HG03575 (cell line): ENCODE data around the gene MGAT2.
"Not testable (repeated sequence)": the region's sequence is repeated elsewhere in the genome, so short reads cannot be mapped to it uniquely, and the experiment has no call there.

Source experiments
- ATAC-seq: cut with Tn5 transposase; IDR thresholded peaks from one replicate; pipeline ENCODE4 v1.9.1; 2021; ENCODE audit not compliant: unreplicated experiment, insufficient number of reproducible peaks, low FRiP score; ENCODE audit errors: extremely low read depth

MGAT2 gene

DNA sequence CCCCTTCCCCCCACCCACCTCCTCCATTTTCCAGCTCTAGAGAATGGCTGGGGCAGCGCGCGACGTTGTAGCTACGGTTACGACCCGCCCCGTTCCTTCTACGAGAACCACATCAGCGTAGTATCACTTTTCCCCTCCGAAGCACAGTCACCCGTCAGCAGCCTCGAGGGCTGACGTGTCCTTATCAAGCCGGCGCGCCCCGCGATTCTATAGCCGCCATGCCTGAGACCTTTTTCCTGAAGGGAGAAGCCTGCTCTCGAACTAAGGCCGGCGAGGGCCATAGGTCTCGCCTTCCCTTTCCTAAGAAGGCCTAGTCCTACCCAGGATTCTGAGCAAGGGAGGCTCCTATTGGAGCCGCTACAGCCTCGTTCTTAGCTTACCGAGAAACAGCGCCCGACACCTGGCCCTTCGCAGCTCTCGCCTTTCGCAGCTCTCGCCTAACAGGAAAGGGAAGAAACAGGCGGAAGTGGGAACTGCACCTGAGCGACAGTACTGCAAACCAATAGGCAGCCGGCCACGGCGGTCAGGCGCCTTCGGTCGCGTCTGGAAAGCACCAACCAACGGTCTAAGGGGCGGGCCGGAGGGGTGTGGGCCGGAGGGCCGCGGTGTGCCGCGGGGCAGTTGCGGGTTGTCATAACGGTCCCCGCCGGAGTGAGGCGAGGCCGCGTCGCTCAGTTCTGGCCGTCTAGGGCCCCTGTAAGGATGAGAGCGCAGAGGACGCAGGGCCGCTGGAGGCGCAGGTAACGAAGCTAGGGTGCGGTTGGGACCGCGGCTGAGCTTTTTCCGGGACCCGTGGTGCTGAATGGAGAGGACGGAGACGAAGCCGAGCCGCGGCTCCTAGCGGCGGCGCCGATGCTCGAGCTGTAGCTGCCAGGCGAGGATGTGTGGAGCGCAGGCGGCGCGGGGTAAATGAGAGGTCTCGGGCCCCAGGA, at the start of gene MGAT2, which contains the start of gene RPL36AL:
MGAT2 (plus strand) TSS at position 618 of the 932 bp plus-strand sequence. CDS start 470 bp downstream, outside the sequence.
RPL36AL (minus strand) TSS at position 445 of the 932 bp plus-strand sequence. CDS start 1,522 bp downstream, outside the sequence.
- ATAC-seq, result peak; percentile 73

DNA sequence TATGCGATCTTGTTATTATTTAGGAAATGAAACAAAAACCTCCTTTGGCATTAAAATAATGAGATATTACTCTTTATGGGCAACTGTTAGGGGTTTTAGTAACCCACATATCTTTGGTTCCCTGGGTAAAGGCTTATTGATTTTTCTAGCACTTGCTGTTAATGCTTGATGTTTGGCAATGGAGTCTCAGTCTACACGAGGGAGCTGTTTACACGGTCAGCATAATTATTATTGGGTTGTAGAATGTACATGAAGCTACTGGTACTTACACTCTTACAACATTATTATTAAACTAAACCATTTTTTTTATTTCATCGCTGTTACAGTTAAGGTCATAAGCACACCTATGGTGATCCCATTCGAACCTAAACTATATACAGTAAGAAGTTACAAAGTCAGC, 46.6 kb upstream of the MGAT2 start:
- no peak for ATAC-seq

- no peak for ATAC-seq
Measured at GRCh38 chr14:49578141-49578540, 42.5 kb upstream of the MGAT2 start.

GRCh38 chr14:49579841-49580240, 40.8 kb upstream of the MGAT2 start:
- no peak for ATAC-seq

- ATAC-seq, result no peak
Measured at GRCh38 chr14:49581209-49582112, 39.1 kb upstream of the MGAT2 start.

DNA sequence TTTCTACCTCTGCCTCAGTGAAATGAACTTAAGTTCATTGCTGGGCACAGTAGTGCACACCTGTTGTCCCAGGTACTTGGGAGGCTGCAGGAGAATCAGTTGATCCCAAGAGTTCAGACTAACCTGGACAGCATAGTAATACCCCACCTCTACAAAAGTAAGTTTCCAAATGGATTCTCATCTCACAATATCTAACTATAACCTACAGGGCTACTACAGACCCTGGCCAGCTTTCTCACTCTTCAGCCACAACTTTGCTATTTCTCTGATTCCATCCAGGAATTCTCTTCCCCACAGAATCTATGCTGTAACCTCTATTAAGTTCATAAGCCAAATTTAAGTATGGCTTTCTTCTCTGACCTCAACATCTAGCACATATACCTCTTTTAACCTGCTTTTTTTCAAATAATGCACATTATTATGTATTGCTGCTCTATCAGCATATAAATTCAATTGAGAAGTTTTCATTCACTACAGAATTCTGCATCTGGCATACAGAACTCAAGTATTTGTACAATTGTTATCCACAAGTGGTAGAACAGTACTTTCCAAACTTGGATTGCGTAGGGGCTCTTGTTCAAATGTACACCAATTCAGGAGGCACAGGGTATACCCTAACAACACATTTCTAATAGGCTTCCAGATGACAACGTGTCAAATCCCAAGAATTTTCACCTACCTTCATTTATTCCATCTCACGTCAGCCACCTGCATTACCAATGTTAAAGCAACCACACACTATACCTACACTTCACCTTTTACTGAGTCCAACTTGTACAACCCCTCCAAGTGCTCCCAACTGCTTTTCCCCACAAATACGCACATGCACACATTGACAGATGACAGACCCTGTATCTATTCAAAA, 38.3 kb upstream of the MGAT2 start:
- no peak for ATAC-seq

GRCh38 chr14:49583629-49584028, 37.0 kb upstream of the MGAT2 start:
- ATAC-seq, result no peak

DNA sequence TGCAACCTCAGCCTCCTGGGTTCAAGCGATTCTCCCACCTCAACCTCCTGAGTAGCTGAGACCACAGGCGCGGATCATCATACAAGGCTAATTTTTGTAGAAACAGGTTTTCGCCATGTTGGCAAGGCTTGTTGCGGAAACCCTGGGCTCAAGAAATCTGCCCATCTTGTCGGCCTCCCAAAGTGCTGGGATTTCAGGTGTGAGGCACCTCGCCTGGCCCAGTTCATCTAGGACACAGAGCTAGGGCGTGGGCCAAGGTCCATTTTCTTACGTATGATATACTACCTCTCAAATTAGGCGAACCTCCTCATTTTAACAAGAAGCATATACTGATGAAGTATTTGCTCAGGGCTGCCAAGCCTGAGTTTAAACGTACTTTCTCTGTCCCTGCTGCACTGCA, 36.5 kb upstream of the MGAT2 start:
- no peak for ATAC-seq

DNA sequence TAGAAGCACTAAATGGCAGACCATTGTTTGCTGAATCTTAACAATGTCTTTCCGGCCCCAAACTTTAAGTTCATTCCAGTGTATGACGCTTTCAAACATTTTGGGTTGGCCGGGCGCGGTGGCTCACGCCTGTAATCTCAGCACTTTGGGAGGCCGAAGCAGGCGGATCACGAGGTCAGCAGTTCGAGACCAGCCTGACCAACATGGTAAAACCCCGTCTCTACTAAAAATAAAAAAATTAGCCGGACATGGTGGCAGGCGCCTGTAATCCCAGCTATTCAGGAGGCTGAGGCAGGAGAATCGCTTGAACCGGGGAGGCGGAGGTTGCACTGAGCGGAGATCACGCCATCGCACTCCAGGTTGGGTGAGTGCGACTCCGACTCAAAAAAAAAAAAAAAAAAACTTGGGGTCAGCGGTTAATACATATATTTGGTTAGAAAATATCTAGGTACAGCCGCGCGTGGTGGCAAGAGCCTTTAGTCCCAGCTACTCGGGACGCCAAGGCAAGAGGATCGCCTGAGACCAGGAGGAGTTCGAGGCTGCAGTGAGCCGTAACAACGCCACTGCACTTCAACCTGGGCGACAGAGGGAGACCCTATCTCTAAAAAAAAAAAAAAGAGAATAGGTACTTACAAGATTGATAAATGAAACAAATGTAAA, 35.5 kb upstream of the MGAT2 start:
- ATAC-seq, result not testable (repeated sequence)

- ATAC-seq, result peak; percentile 88
Measured at GRCh38 chr14:49585803-49586672, 34.6 kb upstream of the MGAT2 start, which contains the start of gene RPS29. Gene RPS29, minus strand, starts transcription at chr14:49586380. Its CDS starts 34 bp downstream, at chr14:49586346.

GRCh38 chr14:49586673-49587460, 33.7 kb upstream of the MGAT2 start:
- ATAC-seq, result peak; percentile 19

GRCh38 chr14:49589387-49589786, 31.2 kb upstream of the MGAT2 start:
- no peak for ATAC-seq

DNA sequence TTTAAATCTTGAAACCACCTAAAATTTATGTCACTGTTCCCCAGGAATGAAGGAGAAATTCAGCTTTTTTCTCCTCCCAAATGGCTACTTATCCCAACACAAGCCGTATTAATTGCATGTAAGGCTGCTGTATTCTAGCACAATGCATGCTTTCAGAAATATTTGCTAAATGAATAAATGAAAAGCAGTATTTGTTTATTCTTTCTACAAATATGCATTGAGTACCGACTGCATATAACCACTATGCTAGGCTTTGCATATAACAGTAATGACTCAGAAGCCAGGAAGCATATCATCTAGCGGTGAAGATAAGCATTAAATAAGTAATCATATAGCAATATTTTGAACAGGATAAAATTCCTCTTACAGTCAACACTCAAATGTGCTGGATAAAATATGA, 27.6 kb upstream of the MGAT2 start:
- ATAC-seq, result no peak

GRCh38 chr14:49594347-49595091, 26.1 kb upstream of the MGAT2 start:
- ATAC-seq, result no peak

GRCh38 chr14:49598189-49598484, 22.5 kb upstream of the MGAT2 start:
- no peak for ATAC-seq
